ENCODE data around the gene VAMP7.
"Not testable (repeated sequence)": the region's sequence is repeated elsewhere in the genome, so short reads cannot be mapped to it uniquely, and the experiment has no call there.

VAMP7 gene, protein sequence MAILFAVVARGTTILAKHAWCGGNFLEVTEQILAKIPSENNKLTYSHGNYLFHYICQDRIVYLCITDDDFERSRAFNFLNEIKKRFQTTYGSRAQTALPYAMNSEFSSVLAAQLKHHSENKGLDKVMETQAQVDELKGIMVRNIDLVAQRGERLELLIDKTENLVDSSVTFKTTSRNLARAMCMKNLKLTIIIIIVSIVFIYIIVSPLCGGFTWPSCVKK
- 19.6 to 35.7 (median 27.4) reads per million in 4 donors for total RNA-seq

DNA sequence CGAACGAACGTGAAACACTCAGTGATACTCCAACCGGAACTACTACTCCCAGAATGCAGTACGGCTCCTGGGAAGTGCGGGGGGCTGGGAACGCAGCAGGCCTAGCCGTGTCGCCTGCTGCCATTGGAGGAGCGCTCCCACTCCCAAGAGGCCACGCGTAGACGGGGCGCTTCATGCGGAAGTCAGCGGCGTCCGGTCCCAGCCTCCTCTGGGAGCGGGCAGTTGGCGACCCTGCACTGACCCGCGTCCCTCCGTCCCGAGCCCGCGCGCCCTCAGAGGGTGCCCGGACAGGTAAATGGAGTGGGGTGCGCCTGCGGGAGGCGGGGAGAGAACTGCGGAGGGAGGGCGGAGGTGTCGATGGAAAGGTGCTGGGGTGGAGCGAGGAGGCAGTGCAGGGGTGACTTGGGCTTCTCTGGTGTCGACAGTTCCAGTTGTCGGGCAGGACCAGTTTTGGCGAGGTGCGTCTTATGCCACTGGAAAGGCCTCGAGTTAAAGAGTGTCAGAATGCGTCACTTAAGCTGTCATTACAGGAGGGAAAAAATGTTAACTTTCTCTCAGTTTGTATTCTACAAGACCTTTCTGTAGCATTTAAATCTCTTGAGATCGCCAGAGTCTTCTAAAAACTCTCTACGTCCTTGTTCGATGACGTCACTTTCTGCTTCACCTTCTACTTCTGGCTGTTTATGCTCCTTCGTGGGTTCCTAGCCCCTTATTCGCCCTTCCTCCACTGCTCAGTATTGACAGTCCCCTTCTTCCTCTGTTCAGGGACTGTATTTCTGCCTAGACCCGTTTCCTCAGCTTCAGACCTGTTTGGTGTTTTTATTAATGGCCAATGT lies at the start of gene VAMP7:
Gene VAMP7 (plus strand): TSS at position 188 of the 836 bp plus-strand sequence. CDS start 8,122 bp downstream, outside the sequence.
- DNase-seq, result peak; percentile 58 to 89 (median 72)

DNA sequence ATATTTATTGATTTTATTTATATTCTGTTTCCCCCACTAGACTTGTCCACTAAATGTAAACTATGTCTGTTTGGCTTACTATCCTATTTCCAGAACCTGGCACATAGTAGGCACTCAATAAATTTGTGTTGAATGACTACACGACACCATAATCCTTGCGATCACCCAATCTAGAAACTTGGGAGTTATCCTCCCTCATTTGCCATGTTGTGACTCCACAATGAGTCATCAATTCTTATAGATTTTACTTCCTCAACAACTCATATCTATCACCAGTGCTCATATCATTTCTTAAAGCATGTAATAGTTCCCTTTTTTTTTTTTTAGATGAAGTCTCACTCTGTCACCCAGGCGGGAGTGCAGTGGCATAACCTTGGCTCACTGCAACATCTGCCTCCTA lies 39.9 kb upstream of the VAMP7 start:
- DNase-seq, result no peak

DNA sequence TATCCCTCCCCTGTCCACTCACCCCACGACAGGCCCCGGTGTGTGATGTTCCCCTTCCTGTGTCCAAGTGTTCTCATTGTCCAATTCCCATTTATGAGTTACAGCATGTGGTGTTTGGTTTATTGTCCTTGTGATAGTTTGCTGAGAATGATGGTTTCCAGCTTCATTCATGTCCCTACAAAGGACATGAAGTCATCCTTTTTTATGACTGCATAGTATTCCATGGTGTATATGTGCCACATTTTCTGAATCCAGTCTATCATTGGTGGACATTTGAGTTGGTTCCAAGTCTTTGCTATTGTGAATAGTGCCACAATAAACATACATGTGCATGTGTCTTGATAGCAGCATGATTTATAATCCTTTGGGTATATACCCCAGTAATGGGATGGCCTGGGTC lies 29.4 kb upstream of the VAMP7 start:
- not testable (repeated sequence) for DNase-seq

DNA sequence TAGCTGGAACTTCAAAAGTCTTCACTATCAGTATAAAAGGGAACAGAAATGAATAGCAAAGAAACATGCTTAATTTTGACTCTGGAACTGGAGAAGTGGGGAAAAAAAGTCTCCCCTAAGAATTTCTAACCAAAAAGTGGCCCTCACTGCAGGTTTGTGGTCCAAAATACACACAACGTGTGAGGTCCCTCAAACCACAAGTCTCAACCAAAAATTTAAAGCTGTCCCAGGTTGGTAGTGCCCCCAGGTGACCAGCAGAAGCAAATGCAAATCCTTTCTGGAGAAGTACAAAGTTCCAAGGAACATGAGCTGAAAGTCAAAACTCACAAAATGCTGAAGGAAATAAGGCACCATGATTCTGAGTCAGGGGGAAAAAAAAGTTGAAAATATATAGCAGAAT lies 23.6 kb upstream of the VAMP7 start:
- DNase-seq, result no peak

DNA sequence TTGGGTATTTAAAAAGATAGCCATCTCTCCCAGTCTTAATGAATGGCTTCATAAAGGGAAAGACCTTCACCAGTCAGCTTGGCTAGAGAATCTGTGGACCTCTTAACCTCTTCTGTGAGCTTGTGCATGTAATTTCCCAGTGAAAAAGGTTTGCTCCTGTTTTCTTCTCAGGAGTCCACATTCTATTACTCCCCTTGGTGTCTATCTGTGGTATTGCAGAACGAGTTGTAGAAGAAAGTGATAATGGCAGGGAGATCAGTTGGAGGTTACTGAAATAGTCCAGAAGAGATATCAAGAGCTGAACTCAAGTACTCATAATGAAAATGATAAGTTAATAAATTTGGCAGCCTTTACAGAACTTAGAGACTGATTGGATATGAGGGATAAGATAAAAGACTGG lies 16.5 kb upstream of the VAMP7 start:
- no peak for DNase-seq

DNA sequence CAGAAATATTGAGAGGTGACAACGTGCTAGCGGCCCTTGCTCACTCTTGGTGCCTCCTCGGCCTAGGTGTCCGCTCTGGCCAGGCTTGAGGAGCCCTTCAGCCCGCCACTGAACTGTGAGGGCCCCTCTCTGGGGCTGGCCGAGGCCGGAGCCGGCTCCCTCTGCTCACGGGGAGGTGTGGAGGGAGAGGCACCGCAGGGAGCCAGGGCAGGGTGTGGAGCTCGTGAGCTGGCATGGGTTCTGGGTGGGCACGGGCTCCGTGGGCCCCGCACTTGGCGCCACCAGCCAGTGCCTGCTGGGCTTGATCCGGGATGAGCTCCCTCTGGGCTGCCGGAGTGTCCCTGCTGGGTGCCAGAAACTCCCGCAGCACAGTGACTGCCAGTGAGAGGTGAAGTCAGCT lies 16.0 kb upstream of the VAMP7 start:
- DNase-seq, result no peak

DNA sequence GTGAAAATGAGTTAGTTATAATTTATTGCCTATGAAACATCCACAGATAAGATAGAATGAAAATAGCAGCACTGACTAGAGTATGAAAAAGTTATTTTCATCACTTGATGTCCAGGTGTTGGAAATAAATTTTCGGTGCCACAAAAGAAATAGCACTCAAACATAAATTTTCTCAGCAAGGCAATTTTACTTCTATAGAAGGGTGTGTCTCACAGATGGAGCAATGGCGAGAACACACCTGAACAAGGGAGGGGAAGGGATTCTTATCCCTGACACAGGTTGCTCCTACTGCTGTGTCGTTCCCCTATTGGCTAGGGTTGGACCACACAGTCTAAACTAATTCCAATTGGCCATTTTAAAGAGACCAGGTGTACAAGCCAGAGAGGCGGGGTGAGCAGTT lies 13.3 kb upstream of the VAMP7 start:
- DNase-seq, result no peak

DNA sequence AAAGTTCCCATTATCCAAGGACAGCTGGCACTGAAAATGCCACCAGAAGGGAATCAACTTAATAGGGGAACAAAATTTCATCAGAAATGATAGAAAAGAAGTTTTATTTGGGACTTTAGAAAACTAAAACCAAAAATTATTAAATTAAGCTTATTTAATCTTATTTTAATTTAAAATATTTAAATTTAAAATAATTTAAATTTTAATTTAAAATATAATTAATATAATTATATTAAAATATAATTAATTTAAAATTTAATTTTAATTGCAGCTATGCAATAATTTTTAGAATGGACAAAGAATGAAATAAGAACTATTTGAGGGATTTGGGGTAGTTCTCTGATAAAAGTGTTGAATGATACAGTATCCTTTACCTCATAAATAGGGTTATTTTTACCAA lies 10.2 kb upstream of the VAMP7 start:
- no peak for DNase-seq

DNA sequence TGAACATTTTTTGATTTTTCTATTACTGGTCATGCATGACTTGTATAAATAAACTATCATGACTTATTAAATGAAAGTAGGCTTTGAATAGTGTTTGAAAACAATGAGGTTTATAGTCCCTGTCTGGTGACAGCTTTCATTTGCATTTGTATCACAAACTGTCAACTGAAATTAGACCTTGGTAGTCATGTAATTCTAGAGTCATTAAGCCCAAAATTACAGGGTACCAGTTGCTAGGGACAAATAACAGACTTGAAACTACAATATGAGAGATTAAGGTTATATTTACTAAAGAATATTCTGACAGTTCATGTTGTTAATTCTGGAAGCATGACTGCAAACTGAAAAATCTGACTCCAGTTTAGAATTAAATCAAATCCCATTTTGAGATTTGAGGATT lies 9.2 kb upstream of the VAMP7 start:
- no peak for DNase-seq

DNA sequence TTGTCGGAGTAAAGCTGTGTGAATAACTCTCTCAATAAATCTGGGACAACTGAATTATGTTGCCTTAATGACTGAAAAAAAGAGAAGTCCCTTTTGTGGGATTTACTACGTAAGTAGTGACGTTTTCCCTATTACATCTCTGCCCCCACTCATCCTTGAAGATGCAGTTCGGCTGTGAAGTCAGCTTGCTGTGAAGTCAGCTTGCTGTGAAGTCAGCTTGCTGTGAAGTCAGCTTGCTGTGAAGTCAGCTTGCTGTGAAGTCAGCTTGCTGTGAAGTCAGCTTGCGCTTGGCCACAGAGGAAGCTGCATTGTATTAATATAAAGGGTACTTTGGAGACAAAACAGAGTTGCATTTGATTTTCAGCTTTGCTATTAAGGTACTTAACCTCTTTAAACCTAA lies 8.0 kb upstream of the VAMP7 start:
- DNase-seq, result no peak

DNA sequence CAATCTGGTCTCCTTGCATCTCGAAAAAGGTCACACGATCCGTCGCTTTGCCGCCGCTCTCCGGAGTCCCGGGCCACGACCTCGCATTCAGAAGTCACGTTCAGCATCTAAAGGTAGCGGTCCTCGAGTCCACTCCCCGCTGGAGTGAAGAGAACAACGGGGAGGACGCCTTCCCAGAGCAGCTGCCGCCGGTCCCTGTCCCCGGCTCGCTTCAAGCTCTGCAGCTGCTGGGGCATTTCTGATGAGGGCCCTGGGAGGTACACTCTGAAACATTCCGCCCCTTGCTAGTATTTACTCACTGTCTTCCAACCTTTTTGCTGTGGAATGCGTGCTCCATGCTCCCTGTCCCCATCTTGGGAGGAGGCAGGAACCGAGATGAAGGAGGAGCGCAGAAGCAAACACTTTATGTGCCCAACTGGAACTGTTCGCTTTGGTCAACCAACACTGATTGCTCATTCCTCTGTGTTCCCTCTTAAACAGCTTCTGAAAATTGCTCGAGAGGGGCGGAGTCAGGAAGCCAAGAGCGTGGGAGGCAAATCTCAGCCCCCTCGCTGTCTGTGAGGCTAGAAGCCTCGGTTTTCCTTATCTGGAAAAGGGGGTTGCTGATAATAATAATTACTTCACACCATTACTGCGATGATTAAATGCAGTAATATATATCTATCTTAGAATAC lies 6.4 kb upstream of the VAMP7 start:
- DNase-seq, result no peak

DNA sequence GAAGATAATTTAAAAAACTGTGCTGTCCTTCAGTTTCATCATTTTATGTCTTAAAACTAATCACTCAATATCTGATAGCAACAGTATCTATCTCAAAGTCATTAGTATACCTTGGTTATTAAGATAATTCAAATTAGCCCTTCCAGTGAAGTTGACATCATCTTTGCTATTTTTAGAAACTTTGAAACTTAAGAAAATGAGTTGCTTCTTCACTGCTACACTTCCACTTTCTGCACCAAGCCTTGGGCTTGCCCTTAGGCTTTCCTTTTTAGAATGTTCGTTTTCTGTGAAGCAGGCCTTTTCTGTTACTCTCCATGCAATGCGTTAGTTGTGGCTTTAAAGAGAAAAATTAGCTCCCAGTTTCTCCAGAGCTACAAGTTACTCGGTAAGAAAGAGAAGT lies 4.4 kb upstream of the VAMP7 start:
- no peak for DNase-seq

DNA sequence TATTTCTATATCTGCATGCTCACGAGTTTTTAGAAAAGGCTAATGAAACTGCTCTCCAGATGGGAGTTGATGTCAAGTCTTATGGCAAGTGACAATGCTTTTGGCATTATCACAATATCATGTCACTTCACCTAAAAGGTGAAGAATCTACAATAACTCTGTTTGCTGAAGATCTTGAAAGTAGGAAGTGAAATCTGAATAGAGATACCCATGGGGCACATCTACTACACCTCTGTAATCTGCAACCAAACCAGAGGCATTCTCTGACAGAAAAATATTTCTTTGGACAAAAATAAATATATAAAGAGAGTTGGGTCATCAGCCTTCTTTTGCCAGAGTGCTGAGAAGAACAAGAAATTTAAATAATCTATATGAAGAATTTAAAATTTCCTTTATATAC lies 3.9 kb upstream of the VAMP7 start:
- DNase-seq, result no peak

DNA sequence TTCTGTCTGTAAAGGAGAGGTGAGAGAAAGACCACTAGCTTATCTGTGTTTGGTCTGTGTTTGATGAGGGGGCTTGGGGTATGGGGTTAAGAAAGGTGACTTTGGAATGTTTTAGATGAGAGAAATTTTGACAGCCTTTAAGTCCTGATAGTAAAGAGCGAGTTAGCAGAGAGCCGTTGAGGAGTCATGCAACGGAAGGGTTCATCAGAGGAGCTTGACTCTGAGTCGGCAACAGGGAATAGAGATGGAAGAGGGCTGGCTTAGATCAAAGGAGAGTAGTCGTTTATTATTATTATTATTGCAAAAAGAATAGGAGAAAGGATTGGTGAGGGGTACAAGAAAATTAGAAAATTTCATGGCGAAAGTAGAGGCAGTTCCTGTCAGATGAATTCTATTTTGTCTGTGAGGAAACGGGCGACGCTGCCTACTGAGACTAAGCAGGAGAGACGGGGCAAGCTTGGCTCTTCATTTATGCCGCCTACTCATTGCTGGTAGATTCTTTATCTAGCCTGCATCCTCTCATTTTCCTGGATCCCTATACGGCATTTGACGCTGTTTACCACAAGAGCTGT lies 473 bp upstream of the VAMP7 start:
- DNase-seq, result no peak

DNA sequence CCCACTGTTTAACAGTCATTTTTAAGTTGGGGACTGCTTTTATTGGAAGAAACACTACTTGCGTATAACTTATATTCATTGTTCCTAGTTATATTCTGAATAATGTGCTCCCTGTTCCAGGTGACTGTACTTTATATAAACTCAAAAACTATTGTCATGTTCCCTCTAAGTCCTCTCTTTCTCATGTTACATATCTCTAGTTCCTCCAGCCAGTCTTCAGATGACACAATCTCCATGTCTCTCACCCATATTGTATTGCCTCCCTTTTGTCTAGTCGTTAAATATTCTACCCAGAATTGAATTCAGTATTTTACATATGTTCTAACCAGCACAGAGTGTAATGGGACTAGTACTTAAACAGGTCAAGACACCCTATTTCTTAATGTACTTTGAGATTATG lies 5.3 kb downstream of the VAMP7 start:
- no peak for DNase-seq

DNA sequence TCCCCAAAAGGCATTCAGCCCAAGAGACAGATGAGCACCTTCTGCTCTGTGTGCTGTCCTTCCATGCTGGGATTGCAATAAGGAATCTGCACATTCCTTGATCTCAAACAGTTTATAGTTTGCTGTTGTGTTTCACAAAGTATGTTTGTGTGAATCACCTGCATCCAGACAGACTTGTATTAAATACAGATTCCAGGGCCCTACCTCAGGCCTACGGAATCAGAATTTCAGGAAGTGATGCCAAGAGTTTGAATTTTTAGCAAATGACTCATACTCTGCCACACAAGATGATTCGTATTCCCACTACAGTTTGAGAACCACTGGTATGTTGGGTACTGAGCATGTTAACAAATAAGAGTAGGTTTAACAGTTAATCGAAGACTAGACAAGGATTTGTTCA lies 7.0 kb downstream of the VAMP7 start:
- DNase-seq, result no peak

DNA sequence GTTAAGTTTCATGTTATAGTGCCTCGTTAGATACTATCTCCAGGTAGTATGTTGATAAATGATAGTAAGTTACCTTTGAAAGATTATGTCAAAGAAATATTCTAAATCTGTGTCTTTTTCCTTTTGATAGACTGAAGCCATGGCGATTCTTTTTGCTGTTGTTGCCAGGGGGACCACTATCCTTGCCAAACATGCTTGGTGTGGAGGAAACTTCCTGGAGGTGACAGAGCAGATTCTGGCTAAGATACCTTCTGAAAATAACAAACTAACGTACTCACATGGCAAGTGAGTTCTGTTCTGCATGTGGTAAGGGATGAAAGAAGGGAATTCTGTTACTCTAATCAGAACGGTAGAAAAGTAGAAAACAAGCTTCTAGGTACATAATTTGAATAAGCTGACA lies 8.2 kb downstream of the VAMP7 start:
- DNase-seq, result no peak

DNA sequence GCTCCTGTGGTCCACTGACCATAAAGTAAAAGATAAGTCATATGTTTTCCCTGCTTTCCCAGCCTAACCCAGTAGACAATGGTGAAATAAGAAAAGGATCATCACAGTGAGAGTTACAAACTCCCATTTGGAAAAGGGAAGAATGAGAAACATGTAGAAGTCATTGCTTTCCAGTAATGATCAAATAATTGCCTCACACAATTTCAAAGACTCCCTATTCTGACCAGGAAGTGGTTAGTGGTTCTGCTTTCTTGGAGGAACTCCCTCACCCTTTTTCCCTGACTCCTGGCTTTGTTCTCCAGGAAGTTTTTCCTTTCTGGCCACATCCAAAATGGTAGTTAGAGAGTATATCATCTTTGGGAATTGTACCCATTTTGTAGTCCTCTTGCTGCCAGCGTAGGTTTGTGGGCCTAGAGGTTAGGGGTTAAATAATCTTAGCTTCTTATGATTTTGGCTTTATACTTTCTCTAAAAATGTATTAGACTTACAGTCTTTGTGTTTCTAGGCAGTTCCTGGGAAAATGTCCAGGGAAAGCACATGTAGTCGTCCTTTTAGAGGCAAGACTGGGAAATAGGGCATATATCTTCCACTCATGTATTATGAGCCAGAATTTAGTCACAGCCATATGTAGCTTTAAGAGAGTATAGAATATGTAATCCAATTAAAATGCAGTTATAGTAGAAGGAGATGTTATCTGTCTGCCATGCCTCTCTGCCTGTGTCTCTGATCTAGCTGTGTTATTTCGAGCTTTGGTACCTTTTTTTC lies 10.5 kb downstream of the VAMP7 start:
- no peak for DNase-seq

DNA sequence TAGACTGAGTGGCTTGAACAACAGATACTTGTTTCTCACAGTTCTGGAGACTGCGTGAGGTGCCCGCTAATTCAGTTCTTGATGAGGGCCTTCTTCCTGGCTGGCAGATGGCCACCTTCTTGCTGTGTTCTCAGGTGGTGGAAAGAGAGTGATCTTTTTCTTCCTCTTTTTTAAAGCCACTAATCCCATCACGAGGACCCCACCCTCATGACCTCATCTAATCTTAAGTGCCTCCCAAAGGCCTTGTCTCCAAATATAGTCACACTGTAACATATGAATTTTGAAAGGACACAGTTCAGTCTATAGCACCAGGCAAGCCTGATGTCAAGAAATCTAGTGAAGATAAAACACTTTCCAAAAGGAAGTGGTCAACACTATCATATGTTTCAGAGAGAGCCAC lies 12.4 kb downstream of the VAMP7 start:
- DNase-seq, result no peak

DNA sequence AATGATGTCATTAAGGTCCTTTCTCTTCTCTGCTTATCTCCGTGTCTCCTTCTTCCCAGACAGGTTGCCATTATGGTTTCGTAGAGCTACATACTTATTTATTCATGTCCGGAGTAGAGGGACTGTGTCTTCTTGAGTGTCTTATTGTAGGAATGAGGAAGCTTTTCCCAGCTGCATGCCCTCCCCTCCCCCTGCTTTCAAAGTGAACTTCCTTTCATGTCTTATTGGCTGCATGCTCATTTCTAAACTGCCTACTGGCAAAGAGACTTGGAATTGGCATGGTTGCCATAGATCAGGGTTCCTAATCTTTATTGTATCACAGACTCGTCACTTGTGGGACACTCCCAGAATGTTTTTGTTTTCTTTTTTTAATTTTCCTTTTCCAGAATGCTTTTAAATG lies 15.4 kb downstream of the VAMP7 start:
- DNase-seq, result no peak

DNA sequence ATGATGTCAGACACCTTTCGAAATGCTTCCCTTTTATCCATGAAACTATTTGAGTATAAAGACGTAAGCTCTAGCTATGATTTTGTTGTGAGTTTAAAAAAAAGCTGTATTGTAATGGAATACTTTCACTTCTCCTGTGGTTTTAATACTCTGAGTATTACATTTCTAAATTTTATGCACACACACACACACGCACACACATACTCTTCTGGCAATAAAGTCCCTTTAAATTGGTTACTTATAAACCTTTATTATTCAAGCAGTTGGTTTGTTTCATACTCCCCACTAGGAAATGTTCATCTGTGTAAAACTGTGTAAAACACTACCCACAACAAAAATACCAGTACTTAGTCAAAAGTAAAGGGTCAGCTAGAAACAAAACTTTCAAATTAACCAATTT lies 18.2 kb downstream of the VAMP7 start:
- no peak for DNase-seq

DNA sequence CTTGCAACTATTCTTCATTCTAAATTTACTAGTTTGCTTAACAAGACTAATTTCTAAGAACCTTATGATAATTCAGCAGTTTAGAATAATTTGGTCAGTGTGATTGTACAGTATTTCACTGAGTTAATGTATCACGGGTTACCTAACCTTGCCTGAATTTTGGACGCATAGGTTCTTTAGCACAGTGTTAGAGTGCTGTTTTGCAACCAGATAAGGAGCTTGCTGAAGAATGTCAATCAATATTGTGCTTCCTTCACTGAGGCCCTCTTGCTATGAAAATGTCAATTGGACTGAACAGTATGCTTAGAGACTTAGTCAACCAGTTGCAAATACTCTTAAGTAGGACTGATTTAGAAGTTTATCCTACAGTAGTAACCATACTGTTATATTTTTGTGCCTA lies 19.6 kb downstream of the VAMP7 start:
- DNase-seq, result no peak

DNA sequence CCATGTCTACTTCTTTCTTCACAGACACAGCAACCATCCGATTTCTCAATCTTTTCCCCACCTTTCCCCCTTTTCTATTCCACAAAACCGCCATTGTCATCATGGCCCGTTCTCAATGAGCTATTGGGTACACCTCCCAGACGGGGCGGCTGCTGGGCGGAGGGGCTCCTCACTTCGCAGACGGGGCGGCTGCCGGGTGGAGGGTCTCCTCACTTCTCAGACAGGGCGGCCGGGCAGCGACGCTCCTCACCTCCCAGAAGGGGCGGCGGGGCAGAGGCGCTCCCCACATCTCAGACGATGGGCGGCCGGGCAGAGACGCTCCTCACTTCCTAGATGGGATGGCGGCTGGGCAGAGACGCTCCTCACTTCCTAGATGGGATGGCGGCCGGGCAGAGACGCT lies 26.5 kb downstream of the VAMP7 start:
- DNase-seq, result not testable (repeated sequence)

All from T-helper 1 cell (primary cell).